NCI-H2081 treated with DMSO at 0.1 percent for 48 hours (cell line): ENCODE results near the gene POLR1E.
A peak's percentile ranks its signal among the peaks of the same experiment; 100 is the strongest.
"Not testable (repeated sequence)": the region's sequence is repeated elsewhere in the genome, so short reads cannot be mapped to it uniquely, and the experiment has no call there.

ENCODE experiments used
- DNase-seq: peaks from one replicate; lab custom pipeline; 2025; lab: John Stamatoyannopoulos, UW

Gene POLR1E

DNA sequence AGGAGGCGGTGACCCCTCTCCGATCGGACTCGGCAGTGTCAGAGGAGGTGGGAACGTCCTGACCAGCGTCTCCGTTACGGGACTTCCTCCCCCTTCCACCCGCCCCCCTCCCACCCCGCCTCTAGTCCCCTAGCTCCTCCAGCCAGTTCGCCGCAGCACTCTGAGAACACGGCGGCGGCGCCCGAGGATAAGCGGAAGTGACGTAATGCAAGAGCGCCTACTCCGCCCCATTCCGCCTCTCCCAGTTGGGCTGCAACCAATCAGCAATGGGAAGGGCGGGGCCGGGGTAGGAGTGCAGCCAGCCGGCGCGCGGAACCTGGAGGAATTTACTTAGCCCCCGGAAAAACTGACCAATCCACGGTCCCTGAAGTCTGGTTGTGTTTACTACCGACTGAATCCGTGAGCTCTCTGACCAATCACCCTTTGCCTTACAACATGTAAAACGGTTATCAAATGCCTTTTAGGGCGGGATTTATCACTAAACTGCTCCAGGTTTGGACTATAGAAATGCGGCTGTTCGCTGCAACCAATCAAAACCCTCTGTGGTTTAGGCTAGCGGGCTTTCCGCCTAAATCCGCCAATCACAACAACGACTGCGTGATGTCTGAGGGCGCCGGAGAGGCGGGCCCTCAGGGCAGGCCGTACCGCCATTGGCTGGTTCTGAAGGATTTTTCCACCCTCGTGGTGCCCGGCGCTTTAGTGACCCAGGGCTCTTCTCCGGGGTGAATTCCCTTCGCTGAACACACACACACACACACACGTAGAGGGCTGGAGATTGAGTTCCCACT is 20.3 kb upstream of the POLR1E start, which contains the start of gene ZBTB5:
ZBTB5 (minus strand) TSS at position 202 of the 788 bp plus-strand sequence. CDS start 22,899 bp downstream, outside the sequence.
- peak; percentile 99 for DNase-seq

DNA sequence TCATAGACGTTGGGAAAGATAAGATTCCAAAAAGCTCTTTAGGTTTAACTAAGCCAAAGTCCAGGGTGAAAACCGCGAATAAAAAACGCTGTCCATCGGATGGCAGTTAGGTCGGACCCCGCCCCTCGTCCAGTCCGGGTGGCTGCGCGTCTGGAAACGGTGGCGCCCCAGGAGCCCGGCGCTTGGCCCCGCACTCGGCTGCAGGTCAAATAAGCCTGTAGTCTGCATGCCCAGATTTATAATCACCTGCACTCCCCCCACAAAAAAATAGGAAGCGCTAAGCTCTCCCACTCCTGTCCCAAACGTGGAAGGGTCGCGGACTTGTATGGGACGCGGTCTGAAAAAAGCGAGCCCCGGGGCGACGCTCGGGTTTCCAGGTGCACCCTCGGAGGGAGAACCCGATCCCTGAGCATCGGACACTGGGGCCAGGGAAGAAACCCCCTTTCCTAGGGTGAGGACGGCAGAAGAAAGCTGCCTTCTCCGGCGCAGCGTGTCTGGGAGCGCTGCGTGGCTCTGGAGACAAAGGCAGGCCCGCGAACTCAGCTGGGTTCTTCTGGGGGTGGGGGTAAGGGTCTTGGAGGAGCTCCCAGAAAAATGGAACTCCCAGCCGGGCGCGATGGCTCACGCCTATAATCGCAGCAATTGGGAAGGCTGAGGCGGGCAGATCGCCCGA is 19.6 kb upstream of the POLR1E start:
- peak; percentile 69 for DNase-seq

DNA sequence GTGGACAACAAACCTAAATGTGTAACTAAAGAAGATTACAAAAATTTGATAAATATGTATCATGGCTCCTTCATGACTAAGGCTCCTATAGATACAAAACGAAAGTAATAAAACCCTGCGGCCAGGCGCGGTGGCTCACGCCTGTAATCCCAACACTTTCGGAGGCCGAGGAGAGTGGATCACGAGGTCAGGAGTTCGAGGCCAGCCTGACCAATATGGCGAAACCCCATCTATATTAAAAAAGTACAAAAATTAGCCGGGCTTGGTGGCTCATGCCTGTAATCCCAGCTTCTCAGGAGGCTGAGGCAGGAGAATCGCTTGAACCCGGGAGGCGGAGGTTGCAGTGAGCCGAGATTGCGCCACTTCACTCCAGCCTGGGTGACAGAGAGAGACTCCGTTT is 18.2 kb upstream of the POLR1E start:
- DNase-seq = not testable (repeated sequence)

DNA sequence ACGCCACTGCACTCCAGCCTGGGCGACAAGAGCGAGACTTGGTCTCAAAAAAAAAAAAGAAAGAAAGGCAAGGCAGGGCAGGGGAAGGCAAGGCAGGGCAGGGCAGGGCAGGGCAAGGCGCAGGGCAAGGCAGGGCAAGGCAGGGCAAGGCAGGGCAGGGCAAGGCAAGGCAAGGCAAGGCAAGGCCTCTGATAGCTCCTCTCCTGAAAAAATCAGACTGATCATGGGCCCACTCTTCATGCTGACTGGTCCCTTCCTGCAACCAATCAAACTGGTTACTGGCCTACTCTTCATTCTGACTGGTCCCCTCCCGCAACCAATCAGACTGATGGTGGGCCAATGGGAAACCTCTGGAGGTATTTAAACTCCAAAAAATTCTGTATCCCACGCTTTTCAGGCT is 17.1 kb upstream of the POLR1E start:
- no peak for DNase-seq

DNA sequence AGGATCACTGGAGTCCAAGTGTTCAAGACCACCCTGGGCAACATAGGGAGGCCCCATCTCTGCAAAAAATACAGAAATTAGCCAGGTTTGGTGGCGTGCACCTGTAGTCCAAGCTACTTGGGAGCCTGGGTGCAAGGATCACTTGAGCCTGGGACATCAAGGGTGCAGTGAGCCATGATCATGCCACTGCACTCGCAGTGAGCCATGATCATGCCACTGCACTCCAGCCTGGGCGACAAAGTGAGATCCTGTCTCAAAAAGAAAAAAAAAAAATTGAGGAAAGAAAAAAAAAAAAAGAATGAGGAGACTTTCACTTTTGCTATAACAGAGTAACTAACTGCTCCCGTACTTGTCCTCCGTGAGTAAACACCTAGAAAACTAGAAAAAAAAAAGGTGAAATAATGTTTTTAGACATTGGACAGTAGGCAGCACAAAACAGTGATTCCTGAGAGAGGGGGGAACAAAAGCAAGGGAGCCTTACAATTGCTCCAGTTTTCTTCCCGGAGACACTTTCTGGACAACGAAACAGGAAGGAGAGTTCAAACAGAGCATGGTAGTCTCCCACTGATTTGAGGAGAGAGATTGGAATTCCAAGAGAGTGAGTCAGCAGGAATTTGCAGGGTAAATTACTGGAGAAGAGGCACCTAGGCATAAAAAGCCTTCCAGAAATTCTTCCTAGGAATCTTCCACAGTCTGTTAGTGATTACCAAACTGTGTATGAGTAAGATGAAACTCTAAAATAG is 13.6 kb upstream of the POLR1E start:
- no peak for DNase-seq

DNA sequence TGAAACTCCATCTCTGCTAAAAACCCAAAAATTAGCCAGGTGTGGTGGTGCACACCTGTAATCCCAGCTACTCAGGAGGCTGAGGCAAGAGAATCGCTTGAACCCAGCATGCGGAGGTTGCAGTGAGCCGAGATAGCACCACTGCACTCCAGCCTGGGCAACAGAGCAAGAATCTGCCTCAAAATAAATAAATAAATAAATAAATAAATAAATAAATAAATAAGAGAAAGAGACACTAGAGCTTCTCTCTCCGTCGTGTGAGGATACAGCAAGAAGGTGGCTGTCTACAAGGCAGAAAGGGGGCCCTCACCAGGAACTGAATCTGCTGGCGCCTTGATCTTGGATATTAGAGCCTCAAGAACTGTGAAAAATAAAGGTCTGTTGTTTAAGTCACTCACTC is 11.8 kb upstream of the POLR1E start:
- not testable (repeated sequence) for DNase-seq

DNA sequence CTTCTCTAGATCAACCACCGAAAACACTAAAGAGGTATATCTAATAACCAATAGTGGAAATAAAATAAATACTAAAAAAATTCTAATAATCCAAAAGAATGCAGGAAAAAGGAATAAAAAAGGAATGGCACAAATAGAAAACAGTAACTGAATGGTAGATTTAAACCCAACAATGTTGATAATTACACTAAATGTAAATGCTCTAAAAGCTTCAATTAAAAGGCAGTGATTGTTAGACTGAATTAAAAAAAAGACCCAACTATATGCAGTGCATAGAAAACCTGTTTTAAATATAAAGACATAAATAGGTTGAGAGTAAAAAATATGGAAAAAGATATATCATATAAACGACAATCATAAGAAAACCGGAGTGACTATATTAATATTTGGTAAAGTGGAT is 11.3 kb upstream of the POLR1E start:
- DNase-seq = no peak

DNA sequence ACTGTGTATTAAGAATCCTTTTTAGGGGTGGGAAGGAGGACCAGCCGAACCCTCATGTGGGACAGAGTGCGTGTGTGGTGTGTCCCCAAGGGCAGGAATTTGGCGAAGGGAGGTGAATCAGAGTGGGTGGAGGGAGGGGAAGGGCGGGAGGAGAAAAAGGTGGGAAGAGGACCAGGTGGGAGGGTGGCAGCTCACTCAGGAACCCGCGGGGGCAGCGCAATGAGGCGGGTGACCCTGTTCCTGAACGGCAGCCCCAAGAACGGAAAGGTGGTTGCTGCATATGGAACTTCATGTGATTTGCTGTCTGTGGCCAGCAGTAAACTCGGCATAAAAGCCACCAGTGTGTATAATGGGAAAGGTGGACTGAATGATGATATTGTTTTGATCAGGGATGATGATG is 8.8 kb upstream of the POLR1E start:
- DNase-seq = no peak

DNA sequence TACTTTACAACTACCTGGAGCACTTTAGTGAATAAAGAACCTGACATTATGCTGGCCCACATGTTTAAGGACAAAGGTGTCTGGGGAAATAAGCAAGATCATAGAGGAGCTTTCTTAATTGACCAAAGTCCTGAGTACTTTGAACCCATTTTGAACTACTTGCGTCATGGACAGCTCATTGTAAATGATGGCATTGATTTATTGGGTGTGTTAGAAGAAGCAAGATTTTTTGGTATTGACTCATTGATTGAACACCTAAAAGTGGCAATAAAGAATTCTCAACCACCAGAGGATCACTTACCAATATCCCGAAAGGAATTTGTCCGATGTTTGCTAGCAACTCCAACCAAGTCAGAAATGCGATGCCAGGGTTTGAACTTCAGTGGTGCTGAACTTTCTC is 8.3 kb upstream of the POLR1E start:
- DNase-seq = not testable (repeated sequence)

DNA sequence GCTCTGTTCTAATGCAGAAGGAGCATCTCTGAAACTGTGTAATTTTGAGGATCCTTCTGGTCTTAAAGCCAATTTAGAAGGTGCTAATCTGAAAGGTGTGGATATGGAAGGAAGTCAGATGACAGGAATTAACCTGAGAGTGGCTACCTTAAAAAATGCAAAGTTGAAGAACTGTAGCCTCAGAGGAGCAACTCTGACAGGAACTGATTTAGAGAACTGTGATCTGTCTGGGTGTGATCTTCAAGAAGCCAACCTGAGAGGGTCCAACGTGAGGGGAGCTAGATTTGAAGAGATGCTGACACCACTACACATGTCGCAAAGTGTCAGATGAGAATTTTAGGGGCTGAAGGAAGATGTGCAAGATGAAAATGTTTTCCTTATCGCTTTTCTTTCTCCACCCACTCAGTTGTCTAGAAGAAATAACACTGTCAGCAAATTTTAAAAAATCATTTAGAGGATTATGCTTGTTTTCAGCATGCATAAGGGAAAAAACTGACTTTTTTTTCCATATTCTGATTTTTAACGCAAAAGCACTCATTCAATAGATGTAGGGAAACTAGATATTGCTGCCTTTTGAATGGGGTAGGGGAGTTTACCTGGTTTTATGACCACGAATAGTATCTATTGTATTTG is 7.6 kb upstream of the POLR1E start:
- not testable (repeated sequence) for DNase-seq

DNA sequence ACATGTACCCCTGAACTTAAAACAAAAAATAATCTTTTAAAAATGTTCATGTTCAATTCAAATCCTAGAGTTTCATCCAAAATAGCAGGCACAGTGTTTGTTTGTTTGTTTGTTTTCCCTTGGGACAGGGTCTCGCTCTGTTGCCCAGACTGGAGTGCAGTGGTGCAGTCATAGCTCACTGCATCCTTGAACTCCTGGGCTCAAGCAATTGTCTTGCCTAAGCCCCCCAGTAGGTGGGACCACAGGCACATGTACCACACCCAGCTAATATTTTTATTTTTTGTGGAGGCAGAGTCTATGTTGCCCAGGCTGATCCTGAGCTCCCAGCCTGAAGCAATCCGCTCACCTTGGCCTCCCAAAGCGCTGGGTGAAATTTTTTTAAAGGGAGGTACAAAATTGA is 5.0 kb upstream of the POLR1E start:
- no peak for DNase-seq

DNA sequence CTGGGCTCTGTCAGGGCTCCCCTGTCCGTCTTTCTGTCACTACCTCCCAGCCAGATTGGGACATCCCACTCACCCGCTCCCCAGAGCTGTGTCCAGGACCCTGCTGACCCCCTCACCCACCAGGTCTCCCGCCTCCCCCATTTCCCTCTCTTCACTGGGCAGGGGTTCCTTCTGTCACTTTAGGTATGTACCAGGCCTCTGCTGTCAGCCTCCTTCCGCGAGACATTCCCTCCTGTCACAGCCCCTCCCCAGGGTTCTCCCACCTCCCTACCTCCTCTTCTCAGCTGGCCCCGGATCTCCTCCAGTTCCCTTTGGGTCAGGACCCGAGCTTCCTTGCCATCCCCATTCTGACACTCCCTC is 488 bp downstream of the POLR1E start:
- no peak for DNase-seq

DNA sequence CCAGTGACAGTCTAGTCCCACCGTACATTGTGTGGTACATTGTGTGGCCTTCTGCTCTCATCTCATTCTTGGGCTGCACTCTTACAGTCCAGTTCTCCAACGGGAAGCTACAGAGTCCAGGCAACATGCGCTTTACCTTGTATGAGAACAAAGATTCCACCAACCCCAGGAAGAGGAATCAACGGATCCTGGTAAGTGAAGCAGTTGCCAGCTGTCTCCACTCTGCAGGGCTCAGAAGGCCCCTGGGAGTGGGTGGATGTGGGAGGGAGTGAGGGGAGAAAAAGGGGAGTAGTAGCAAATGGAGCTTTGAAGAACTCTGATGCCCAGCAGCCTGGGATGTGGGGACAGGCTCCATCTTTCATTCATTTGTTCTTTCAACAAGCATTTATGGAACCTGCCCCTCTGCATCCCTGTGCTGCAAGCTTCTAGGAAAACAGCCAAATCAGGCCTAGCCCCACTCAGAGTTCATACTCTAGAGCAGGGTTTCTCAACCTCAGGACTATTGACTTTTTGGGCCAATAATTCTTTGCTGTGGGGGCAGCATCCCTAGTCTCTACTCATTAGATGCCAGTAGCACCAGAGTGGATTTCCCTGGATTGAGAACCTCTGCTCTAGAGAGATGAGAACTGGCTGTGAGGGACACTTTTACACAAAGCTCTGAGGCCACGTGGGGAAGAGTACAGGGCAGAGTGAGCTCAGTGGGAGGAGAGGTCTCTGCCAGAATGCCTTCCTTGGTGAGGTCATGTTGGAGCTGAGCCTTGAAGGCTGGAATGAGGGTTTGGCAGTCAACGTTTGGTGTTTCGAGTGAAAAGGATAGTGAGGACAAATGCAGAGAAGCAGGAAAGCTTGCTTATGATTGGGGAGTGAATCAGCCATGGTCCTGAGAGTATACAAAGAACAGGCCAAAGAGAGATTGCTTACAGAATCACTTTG is 1.1 kb downstream of the POLR1E start:
- no peak for DNase-seq

DNA sequence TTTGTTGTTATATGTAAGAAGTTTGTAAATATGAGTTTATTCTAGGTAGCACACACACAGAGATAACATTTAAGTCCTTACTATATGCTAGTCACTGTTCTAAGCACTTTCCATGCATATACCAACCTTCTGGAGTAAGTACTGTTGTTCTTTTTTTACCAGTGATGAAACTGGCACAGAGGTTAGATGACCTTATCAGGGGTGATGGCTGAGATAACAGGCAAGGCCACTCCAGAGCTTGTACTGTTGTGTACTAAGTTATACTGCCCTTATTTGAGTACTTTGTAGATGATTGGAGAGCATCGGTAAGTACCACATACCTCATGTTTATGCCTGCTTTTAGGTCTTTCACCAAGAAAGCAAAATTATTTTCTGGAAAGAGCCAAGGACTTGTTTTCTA is 6.2 kb downstream of the POLR1E start:
- DNase-seq = no peak

DNA sequence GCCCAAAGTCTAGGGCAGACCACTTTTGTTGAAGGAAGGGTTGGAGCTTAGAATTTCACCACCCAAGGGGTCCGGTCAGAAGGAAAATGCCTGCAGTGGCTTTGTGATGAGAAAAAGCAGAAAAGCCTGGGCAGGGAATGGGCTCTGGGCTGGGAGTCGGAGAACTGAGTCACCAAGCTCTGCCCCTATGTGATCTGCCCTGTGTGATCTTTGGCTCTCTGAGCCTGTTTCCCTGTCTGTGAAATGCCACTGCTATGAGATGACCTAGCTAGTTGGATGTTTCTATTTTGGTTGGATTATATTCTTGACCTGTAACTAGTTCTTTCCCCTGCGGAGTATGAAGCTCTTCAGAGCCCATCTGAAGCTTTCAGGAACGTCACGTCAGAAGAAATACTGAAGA is 9.8 kb downstream of the POLR1E start:
- DNase-seq = no peak

DNA sequence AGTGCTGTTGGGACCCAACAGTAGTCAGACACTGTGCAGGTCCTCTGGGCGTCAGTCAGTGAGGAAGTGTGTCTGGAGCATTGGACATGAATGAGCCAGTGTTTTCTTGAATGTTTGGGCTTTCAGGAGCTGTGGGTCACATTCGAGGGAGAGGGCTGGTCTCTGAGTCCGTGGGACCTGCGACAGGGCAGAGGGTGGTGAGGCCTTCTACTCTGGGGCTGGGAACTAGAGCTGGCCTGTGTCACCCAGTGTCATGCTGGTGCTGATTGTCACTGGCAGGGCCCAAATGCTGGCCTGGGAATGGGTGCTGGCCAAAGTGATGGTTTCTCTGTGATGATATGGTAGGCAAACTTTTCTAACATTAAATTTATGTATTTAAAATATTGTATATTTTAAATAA is 10.3 kb downstream of the POLR1E start:
- DNase-seq = no peak

DNA sequence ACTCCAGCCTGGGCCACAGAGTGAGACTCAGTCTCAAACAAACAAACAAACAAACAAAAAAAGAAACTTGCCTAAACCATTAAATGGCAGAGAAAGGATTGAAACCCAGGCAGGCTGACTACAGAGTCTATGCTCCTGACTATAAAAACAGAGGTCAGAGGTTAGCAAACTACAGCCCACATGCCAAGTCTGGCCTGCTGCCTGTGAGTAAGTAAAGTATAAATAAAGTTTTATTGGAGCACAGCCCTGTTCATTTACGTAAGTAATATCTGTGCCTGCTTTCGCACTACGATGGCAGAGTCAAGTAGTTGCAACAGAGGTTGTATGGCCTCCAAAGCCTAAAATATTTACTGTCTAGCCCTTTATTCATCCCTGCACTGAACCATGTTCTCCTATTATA is 11.6 kb downstream of the POLR1E start:
- no peak for DNase-seq

DNA sequence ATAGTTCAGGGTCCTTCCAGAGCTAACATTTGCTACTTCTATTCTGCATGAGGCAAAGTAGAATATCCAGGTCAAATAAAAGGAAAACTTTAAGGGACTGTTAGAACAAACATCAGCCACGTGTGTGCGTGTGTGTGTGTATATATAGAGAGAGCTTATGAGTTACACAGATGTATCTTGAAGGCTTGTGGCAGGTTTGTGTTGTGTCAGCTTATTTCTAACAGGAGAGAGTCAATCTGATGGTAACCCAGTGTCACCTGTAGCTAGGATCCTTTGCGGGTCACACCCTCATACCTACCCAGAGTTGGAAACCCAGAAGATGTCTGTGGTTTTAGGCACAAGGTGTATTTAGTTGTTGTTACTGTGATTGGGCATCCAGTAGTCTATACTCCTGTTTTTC is 12.7 kb downstream of the POLR1E start:
- DNase-seq = no peak

DNA sequence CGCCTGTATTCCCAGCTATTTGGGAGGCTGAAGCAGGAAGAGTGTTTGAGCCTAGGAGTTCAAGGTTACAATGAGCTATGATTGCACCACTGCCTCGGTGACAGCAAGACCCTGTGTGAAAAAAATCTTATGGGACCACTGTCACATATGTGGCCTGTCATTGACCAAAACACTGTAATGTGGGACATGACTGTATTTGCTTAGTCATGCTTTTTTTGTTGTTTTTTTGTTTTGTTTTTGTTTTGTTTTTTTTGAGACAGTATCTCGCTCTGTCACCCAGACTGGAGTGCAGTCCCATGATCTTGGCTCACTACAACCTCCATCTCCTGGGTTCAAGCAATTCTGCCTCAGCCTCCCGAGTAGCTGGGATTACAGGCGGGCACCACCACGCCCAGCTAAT is 13.5 kb downstream of the POLR1E start:
- DNase-seq = no peak

DNA sequence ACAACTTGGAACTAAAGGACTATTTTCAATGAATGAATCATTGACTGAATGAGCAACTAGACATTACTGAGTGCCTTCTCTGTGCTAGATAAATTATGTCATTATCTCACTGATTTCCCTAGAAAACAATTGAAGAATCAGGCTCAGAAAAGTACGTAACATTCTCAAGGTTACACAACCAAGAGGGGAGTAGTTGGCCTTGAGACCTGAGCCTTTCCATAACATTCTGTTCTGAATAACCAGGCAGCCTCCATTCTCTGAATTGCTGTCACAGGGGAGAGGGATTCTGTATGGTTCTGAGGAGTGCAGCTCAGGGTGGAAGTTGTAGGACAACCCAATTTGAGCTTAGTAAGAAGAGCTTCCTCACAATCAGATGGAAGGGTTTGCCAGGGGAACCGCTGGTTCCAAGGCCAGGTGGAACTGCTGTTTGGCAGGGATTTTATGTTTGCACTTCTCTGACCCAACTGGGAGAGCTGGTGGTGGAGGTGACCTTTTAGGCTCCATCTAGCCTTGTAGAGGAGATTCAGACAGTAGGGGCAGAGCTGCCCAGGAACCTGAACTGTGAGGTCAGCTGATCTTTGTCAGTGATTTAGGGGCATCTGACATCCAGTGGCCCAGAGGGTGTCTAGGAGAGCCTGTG is 16.3 kb downstream of the POLR1E start:
- no peak for DNase-seq

DNA sequence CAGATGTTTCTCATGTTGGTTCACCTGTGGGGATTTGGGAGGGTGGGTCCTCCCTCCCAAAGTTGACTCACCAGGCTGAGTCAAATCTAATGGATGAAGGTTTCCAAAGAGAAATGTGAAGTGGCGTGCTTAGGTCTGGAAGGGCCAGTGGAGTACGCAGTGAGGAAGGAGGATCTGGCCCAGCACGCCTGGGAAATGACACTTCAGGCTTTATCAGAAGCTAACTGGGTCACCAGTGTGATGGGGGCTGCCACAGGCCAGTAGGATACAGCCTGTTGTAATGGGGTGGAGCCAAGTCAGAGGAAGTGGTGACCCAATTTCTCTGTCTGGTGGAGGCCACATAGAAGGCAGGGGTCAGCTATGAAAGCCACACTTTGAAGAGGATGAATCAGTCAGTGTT is 18.0 kb downstream of the POLR1E start:
- no peak for DNase-seq
